NCI-H460 (cell line): ENCODE data around the gene DHTKD1. TPM values are rescaled to one million over a fixed set of nuclear protein-coding genes. Genes with fewer than 3 reads are reported as not detected.
"Not testable (repeated sequence)": the region's sequence is repeated elsewhere in the genome, so short reads cannot be mapped to it uniquely, and the experiment has no call there.

Experiments
- DNase-seq: peaks from one replicate; pipeline ENCODE4 v3.0.0-alpha.2; 2016; ENCODE audit warnings: low read depth; ENCODE audit errors: extremely low read depth
- total RNA-seq: library from RNA; depleted of rRNA; stranded (reverse); fragments of >200 nt; shearing (Covaris generic); gene quantifications from 2 replicates; pipeline ENCODE4 v1.2.3, GENCODE V29; 2014

DHTKD1 gene
- total RNA-seq, 1 experiment from 2014 or later: 10.0 TPM

- DNase-seq: no peak
Measured at GRCh38 chr10:12062754-12063482, 5.8 kb upstream of the DHTKD1 start.

GRCh38 chr10:12063483-12063818 lies 5.3 kb upstream of the DHTKD1 start:
- DNase-seq: no peak

GRCh38 chr10:12067336-12067735 lies 1.4 kb upstream of the DHTKD1 start:
- no peak for DNase-seq

- not testable (repeated sequence) for DNase-seq
Measured at GRCh38 chr10:12071441-12071840, 2.7 kb downstream of the DHTKD1 start.

GRCh38 chr10:12073526-12073925 lies 4.8 kb downstream of the DHTKD1 start:
- no peak for DNase-seq

GRCh38 chr10:12077580-12078180 lies 8.9 kb downstream of the DHTKD1 start:
- no peak for DNase-seq

- no peak for DNase-seq
Measured at GRCh38 chr10:12081470-12081869, 12.7 kb downstream of the DHTKD1 start.

- no peak for DNase-seq
Measured at GRCh38 chr10:12081879-12082557, 13.3 kb downstream of the DHTKD1 start.

GRCh38 chr10:12088919-12089318 lies 20.2 kb downstream of the DHTKD1 start:
- no peak for DNase-seq

- no peak for DNase-seq
Measured at GRCh38 chr10:12091421-12091820, 22.7 kb downstream of the DHTKD1 start.

- not testable (repeated sequence) for DNase-seq
Measured at GRCh38 chr10:12097361-12097760, 28.6 kb downstream of the DHTKD1 start.

- DNase-seq: no peak
Measured at GRCh38 chr10:12097791-12098190, 29.0 kb downstream of the DHTKD1 start.

GRCh38 chr10:12098966-12099365 lies 30.2 kb downstream of the DHTKD1 start:
- no peak for DNase-seq

- no peak for DNase-seq
Measured at GRCh38 chr10:12103802-12104201, 35.0 kb downstream of the DHTKD1 start.

GRCh38 chr10:12107781-12108180 lies 39.0 kb downstream of the DHTKD1 start:
- DNase-seq: no peak

GRCh38 chr10:12109286-12109685 lies 40.5 kb downstream of the DHTKD1 start:
- DNase-seq: no peak

GRCh38 chr10:12111528-12111927 lies 42.8 kb downstream of the DHTKD1 start:
- DNase-seq: no peak

GRCh38 chr10:12113627-12114026 lies 44.9 kb downstream of the DHTKD1 start:
- no peak for DNase-seq

- no peak for DNase-seq
Measured at GRCh38 chr10:12121673-12122072, 52.9 kb downstream of the DHTKD1 start.

GRCh38 chr10:12129222-12130111 lies 60.7 kb downstream of the DHTKD1 start, which contains the start of gene SEC61A2:
Gene SEC61A2 (plus strand): TSS chr10:12129677. CDS start chr10:12129788, 111 bp downstream.
- peak; percentile 85 for DNase-seq
